Fibroblast of lung (primary cell): Measurements from ENCODE around the gene S100A8.

Experiments
- EZH2 ChIP-seq: IDR thresholded peaks from 2 replicates; pipeline ENCODE4 v1.5.1; 2012; ENCODE audit warnings: low read length, control low read depth, mild to moderate bottlenecking; ENCODE audit errors: missing control alignments
- TF ChIP-seq, protein P1 (sequence below), 2 donors: IDR thresholded peaks in 1 of 2; conservative IDR thresholded peaks in 1 of 2; 1 replicate in 1 of 2; 2 replicates in 1 of 2; pipeline ENCODE4 v1.5.1; 2011 to 2012; ENCODE audit warnings: low read length in 2 of 2, control low read depth in 1 of 2, inconsistent platforms in 1 of 2, low read depth in 1 of 2, mild to moderate bottlenecking in 1 of 2

DNA sequence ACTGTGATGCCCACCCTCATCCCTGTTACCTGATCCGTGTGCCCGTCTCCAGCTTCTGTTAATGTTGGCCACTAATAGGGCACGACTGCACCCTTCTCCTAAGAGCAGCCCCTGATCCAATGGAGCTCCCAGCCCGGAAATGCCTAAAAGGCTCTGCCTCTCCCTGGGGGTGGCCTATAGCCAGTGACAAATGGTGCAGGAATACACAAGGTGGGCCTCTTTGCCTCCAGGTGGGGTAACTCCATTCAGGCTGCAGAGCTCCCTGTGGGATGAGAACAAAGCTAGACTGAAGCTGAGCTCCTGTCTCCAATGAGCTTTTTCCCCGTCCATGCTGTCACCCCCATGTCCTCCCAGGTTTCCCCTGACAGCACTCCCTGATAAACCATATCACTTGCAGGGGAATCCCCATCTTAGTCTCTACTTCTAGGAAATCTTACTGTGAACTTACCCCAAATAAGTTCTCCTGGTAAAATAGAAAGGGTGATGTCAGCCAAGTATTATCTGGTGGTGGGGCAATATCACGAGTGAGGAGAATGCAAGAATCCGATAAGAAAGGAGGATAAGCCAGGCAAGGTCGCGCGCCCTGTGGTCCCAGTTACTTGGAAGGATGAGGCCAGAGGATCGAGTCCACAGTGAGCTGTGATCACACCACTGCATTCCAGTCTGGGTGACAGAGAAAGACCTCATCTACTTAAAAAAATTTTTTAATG is 44.0 kb upstream of the S100A8 start:
- TF ChIP-seq, protein P1, sequence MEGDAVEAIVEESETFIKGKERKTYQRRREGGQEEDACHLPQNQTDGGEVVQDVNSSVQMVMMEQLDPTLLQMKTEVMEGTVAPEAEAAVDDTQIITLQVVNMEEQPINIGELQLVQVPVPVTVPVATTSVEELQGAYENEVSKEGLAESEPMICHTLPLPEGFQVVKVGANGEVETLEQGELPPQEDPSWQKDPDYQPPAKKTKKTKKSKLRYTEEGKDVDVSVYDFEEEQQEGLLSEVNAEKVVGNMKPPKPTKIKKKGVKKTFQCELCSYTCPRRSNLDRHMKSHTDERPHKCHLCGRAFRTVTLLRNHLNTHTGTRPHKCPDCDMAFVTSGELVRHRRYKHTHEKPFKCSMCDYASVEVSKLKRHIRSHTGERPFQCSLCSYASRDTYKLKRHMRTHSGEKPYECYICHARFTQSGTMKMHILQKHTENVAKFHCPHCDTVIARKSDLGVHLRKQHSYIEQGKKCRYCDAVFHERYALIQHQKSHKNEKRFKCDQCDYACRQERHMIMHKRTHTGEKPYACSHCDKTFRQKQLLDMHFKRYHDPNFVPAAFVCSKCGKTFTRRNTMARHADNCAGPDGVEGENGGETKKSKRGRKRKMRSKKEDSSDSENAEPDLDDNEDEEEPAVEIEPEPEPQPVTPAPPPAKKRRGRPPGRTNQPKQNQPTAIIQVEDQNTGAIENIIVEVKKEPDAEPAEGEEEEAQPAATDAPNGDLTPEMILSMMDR (conservative IDR thresholded peaks at IDR 0.05 in 1 of 2, IDR thresholded peaks at IDR 0.05 in 1 of 2; ENCODE audit: low read depth in 1 of 2, low read length in 2 of 2), result no peak
- TF ChIP-seq EZH2, result no peak
